Frontal cortex (tissue), 4 donors: Measurements from ENCODE around the gene MAD2L1. TPM values are rescaled to one million over a fixed set of nuclear protein-coding genes. Genes with fewer than 3 reads are reported as not detected.

Experiments
- DNase-seq, 2 donors: peaks; one replicate each; pipeline ENCODE4 v3.0.0; 2012; ENCODE audit warnings: low spot score in 2 of 2
- FAIRE-seq: peaks from 2 replicates; lab custom pipeline; 2012; peaks lifted over from hg19 to GRCh38; lab: Jason Lieb, UNC
- total RNA-seq: library from RNA; depleted of rRNA; stranded (reverse); fragments of >200 nt; gene quantifications from one replicate; pipeline ENCODE4 v1.2.3, GENCODE V29; 2014
- donor health status: control.
- donor health status: control.
- donor health status: control.

Gene MAD2L1
- total RNA-seq, 1 donor from 2014 or later, result 4.9 TPM

- DNase-seq (no peak), FAIRE-seq (no peak)
These were observed 3.9 kb downstream of the MAD2L1 start for GRCh38 chr4:120062663-120063195.

DNA sequence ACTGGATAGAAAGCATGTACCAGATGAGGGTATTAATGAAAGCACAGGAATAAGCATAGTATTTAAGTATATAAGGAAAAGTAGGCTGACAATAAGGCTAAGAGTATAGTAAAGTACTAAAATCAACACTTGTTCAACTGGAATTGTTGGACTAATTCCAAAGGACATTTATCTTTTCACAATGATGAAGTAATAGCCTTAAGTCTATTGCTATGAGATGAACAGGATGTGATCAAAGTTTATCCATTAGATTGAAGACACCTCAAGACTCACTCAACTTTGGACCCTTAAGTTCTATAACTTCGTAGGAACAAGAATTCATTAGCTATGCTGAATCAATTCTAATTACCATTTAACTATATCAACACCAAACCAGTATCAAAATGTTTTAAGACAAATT is 7.6 kb downstream of the MAD2L1 start:
- no peak for DNase-seq
- FAIRE-seq, result no peak

DNA sequence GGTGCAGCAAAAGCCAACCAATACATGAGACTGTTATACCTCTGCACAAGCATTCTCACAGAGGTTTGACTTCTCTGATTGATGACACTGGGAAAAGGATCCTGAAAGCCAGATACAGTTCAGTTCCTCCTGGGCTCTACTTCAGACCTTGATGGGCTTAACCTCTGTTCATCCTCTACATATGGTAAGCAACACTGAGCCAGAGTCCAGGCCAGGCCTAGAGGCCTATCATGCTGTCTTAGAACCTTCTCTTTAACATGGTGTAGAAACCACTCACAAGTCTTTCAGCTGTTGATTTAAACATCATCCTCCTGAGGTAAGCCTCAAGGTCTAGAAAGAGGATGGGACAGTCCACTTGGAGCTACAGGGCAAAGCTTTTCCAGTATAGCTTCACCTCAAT is 9.2 kb downstream of the MAD2L1 start:
- no peak for DNase-seq
- no peak for FAIRE-seq

DNA sequence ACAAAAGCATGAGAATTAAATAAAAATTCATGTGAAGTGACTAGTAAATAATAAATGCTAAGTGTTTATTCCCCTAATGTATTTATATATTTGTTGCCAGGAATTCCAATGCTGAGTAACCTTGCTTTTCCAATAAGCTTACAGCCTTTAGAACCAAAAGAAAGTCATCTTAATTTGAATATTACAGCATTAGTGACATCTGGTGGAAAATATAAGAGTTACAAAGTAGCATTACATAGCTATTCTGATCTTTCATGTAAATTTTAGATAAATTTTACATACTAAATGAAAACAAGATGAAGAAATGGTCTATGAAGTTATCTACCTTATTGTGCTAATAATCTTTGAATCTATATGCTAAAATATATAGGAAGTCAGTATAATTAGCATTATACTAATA is 10.4 kb downstream of the MAD2L1 start:
- DNase-seq (peak in 1 of 2 donors; percentile 4), FAIRE-seq (no peak)

GRCh38 chr4:120055795-120056194 is 10.9 kb downstream of the MAD2L1 start:
- FAIRE-seq (no peak), DNase-seq (no peak)

GRCh38 chr4:120055162-120055561 is 11.5 kb downstream of the MAD2L1 start:
- DNase-seq (no peak), FAIRE-seq (no peak)

DNA sequence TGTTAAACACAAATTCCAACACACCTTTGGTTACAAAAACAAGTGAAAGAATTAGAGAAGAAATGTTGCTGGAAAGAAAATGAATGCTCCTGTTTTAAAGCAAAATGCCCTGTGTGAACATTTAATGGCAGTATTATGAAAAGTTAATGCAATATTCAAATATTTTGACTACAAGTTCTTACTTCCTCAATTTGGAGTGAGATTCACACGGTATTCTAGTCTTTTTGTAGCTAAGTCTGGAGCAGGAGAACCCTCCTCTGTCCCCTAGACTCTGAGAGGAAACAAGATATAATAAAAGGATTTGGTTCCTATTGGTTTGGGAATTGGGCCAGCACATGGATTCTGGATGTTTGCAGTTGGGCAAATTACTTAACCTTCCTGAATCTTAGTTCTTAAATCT is 12.7 kb downstream of the MAD2L1 start:
- FAIRE-seq, result no peak

DNA sequence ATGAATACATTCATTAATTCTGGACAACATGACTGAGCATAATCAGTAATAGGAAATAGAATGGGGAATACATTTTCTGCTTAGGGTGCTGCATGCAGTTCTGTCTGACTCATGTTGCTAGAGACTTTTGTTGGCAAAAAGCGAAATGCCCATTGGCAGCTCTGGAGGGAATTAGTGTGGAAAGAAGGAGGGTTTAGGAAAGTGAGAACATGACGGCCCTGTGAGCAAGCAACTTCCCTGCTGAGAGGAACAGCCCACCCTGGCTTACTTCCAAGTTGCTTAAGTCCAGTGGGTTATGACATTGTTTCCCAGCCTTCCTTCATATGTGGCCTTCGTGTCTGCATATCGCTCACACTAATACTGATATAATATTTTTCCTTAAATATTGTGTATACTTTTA is 13.8 kb downstream of the MAD2L1 start:
- DNase-seq (no peak), FAIRE-seq (no peak)

More for the DNA sequence above, 12.7 kb downstream of the MAD2L1 start:
- no peak for DNase-seq

DNA sequence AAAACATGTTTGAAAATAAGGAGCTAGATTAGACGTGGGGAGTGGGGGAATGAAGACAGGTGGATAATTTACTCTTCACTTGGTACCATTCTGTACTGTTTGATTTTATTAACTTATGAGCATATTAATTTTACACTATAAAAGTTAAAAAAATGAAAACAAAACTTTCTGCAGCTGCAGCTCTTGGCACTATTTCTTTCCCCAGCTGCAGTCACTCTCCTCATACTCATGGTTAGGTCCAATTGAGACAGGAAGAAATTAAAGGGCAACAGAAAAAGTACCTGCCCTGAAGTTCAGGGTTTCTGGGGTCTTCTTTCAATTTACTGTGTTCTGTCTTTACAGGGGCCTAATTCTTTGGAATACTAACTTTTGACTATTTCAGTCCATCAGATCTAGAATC is 15.4 kb downstream of the MAD2L1 start:
- no peak for FAIRE-seq
- no peak for DNase-seq

DNA sequence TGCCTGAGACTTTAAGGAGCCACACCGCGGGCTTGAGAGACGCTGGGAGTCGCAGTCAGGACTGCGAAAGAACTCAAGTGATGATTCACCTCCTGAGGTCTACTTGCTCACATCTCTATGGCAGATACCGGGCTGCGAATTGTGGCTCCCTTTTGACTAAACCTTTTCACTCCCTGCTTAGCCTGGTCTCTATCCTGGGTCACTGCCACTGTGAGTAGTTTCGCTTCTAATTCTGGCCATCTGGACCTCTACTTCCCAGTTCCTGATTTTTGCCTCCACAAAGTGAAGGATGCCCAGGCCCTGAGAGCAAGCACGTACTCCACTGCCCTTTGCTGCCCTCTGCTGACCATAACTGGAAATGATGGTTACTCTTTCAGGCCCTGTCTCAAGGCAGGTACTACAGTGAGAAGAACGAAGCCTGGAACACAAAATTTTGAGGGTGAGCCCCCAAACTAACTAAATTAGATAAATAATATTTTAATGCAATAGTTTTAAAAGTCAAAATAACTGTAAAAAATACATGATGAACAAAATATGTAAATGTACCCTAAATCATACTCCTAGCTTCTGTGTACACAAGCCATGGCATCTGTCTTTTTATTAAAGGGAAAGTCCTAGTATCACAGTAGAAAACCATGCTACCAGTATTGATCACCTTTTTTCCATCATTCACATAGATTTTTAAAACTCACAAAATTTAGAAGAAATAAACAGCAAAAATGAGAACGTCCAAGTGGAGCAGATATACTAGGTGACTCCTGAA is 16.7 kb downstream of the MAD2L1 start:
- no peak for FAIRE-seq
- DNase-seq, result peak; percentile 20 to 43

GRCh38 chr4:120043828-120044227 is 22.8 kb downstream of the MAD2L1 start:
- DNase-seq (no peak), FAIRE-seq (no peak)

DNA sequence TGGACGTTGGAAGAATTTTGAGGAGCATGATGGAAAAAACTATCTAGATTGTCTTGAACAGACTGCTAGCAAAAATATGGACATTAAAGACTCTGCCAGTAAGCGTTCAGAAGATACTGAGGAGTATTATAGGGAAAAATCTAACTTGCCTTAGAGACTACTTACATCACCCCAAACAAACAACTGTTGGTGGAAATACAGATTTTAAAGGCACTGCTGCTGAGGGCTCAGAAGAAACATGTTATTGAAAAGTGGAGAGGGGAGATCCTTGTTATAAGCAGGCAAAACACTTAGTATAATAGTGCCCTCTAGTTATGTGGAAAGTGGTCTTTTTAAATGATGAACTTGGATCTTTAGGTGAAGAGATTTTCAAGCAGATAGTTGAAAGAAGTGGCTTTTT is 29.2 kb downstream of the MAD2L1 start:
- FAIRE-seq, result no peak
- DNase-seq, result no peak

DNA sequence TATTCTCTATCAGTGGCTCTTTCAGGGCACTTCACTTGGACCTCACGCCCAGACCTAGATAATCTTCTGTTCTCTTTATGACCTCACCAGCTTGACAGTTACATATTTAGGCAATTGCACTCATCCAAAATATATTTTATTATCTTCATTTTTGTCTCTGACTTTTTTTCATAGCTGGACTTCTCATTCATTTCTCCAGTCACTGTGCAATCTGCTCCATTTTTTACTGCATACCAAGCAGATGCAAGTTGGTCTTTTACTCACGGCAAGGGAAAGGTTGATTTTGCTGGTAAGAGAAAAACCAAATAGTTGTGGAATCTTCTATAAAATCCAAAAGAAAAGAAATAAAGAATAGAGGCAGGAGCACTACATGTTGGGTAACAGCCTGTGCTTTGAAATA is 31.7 kb downstream of the MAD2L1 start:
- DNase-seq (no peak), FAIRE-seq (no peak)

GRCh38 chr4:120026853-120027252 is 39.8 kb downstream of the MAD2L1 start:
- DNase-seq, result no peak
- FAIRE-seq, result peak; percentile 80

DNA sequence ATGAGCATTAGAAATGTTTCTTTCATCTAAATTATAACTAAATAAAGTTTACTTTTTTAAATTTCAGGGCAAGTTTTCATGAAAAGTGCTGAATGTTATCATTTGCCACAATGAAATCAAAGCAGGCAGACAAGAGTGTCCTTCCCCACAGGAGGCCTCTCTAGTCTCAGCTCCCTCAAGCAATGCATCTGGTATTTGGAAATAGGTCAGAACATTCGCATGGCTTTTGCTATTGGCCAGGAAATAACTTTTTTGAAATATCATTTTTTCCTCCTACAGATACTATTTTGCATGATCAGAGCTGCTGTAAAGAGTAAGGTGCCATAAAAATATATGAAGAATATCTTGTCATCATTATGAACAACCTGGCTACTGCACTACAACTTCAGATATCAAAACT is 41.1 kb downstream of the MAD2L1 start:
- no peak for DNase-seq
- no peak for FAIRE-seq

DNA sequence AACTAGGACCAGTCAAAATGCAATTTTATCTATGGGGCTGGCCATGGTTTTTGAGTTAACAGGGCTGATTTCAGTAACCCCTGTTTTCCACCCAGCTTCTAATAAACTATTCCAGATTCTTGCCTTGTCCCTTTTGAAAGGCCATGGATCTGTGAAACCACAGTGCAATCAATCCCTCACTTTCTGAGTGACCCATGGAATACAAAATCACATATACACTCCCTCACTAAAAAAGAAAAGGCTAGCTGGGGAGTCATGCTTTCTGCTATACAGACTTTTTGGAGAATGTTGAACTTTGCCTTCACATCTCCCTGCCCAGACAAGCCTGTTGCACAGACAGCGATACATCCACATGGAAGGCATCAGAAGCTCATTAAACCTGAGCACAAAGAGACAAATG is 47.9 kb downstream of the MAD2L1 start:
- FAIRE-seq (no peak), DNase-seq (no peak)

DNA sequence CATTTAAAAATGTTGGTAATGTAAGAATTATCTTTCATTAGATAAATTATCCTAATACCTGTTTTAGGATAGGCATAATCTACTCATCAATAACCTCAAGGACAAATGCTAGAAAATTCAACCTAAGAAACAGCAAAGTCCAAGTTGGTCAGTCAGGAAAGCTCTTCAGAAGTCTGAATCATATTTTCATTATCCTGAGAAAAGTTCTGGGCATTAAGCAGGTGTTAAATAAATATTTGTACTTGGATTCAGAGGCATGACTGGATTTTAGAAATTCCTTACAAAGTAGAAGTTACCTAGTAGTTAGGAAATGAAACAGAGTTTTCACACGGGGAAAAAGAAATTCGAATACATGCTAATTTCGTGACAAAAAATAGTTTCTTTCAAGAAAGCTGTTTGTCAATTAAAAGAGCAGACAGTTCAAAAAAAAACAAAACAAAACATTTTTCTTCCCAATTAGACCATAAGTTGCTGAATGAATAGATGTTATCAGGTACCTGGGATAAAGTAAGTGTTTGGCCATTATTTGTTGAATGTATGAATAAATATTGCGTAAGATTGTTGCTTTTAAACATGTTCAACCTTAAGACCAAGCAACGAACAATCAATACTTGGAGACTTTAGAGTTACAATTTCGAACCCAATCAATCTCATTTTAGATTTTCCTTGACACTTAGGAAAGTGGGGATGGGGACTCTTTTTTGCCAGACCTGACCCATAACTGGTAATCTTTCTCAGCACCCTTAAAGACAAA is 48.5 kb downstream of the MAD2L1 start:
- DNase-seq, result no peak
- FAIRE-seq, result no peak

DNA sequence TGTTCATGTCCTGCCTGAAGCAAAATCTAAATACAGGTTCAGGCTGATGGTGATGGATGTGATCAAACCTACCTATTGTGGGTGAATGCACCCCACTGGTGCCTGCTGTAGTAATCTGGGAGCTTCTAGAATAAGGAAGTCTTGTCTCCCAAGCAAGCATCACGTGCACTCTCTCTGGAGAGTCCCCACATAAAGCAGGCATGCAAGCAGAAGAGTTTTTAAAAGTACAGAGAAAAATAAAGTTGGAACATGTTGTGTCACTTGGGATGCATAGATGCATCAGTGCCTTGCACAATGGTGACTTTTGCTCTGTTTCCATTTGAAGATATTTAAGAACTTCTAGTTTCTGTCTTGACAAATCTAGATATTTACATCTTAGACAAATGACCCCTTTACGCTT is 54.9 kb downstream of the MAD2L1 start:
- FAIRE-seq (no peak), DNase-seq (no peak)

DNA sequence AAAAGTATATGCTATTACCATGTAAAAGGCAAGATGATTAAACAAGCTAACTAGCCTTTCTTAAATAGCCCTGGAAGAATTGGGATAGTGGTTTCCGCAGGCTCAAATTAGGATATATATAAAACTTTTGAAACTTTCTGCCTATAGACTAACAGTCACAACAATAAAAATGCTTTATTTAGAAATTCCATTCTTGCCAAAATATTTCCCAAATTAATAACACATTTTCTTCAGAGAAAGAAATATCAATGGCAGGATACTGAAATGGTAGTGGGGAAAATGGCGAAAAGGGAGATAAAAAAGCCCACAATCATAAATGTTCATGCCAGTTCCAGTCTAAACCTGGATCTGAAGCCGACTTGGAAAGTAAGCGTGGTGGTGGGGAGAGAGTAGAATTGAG is 56.0 kb downstream of the MAD2L1 start:
- FAIRE-seq, result no peak
- DNase-seq, result no peak

GRCh38 chr4:120009731-120010130 is 56.9 kb downstream of the MAD2L1 start:
- no peak for FAIRE-seq

GRCh38 chr4:120008957-120009356 is 57.7 kb downstream of the MAD2L1 start:
- FAIRE-seq (no peak), DNase-seq (no peak)

More at GRCh38 chr4:120009731-120010130, 56.9 kb downstream of the MAD2L1 start:
- DNase-seq, result no peak
